Measurements from ENCODE around the gene ATOH8.
"Not testable (repeated sequence)": the region's sequence is repeated elsewhere in the genome, so short reads cannot be mapped to it uniquely, and the experiment has no call there.

DNA sequence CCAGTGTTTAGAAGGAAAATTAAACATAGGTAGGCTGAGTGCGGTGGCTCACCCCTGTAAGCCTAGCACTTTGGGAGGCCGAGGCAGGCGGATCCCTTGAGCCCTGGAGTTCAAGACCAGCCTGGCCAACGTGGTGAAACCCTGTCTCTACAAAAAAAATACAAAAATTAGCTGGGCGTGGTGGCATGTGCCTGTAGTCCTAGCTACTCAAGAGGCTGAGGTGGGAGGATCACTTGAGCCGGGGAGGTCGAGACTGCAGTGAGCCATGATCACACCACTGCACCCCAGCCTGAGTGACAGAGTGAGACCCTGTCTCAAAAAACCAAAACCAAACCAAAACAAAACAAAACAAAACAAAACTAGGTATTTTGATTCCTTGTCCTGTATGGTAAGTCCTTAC lies 39.4 kb upstream of the ATOH8 start:
- TF ChIP-seq POLR2A (IDR thresholded peaks at IDR 0.05) = not testable (repeated sequence)
- TF ChIP-seq, protein P1, sequence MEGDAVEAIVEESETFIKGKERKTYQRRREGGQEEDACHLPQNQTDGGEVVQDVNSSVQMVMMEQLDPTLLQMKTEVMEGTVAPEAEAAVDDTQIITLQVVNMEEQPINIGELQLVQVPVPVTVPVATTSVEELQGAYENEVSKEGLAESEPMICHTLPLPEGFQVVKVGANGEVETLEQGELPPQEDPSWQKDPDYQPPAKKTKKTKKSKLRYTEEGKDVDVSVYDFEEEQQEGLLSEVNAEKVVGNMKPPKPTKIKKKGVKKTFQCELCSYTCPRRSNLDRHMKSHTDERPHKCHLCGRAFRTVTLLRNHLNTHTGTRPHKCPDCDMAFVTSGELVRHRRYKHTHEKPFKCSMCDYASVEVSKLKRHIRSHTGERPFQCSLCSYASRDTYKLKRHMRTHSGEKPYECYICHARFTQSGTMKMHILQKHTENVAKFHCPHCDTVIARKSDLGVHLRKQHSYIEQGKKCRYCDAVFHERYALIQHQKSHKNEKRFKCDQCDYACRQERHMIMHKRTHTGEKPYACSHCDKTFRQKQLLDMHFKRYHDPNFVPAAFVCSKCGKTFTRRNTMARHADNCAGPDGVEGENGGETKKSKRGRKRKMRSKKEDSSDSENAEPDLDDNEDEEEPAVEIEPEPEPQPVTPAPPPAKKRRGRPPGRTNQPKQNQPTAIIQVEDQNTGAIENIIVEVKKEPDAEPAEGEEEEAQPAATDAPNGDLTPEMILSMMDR (IDR thresholded peaks at IDR 0.05) = not testable (repeated sequence)

All from prostate gland (tissue), 2 donors.